Measurements from ENCODE around the gene AKR1C1. TPM values are rescaled to one million over a fixed set of nuclear protein-coding genes. Genes with fewer than 3 reads are reported as not detected.
"Not testable (repeated sequence)": the region's sequence is repeated elsewhere in the genome, so short reads cannot be mapped to it uniquely, and the experiment has no call there.

The AKR1C1 gene
- total and polyA plus RNA-seq, 9 of the 15 experiments (the other 6 are each of a cell fraction or from before 2014, with no cell fraction given) = 43.5 to 180 (median 82.4) TPM

- no peak for TF ChIP-seq ZNF140 (CRISPR knock-in tag; IDR thresholded peaks at IDR 0.05)
- no peak for TF ChIP-seq MEIS2 (IDR thresholded peaks at IDR 0.05; ENCODE audit: partially characterized antibody)
- no peak for TF ChIP-seq FOXO4 (CRISPR knock-in tag; IDR thresholded peaks at IDR 0.05)
- no peak for TF ChIP-seq U2AF2 (optimal IDR thresholded peaks at IDR 0.05; ENCODE audit: low read depth, low read length)
- TF ChIP-seq JUNB (CRISPR knock-in tag; conservative IDR thresholded peaks at IDR 0.05) = no peak
- TF ChIP-seq ATF4 (CRISPR knock-in tag; IDR thresholded peaks at IDR 0.05) = no peak
- TF ChIP-seq HCFC1 (IDR thresholded peaks at IDR 0.05; ENCODE audit: low read depth, low read length) = no peak
- no peak for TF ChIP-seq BACH1 (tag; IDR thresholded peaks at IDR 0.05)
- no peak for TF ChIP-seq ZFX (CRISPR knock-in tag; IDR thresholded peaks at IDR 0.05)
- no peak for TF ChIP-seq KHSRP (IDR thresholded peaks at IDR 0.05)
- TF ChIP-seq ZNF436 (CRISPR knock-in tag; IDR thresholded peaks at IDR 0.05) = no peak
- no peak for TF ChIP-seq FOXA1 (IDR thresholded peaks at IDR 0.05; ENCODE audit: borderline replicate concordance)
Observed at GRCh38 chr10:4918236-4918635, 45.0 kb upstream of the AKR1C1 start (continued).

GRCh38 chr10:4924482-4924881 is 38.7 kb upstream of the AKR1C1 start:
- H3K9ac ChIP-seq (ENCODE audit: insufficient read depth in 1 of 2, low read depth in 2 of 2, low read length in 2 of 2); CTCF ChIA-PET (ENCODE audit: low intra/inter-chr PET ratio); DNase-seq (ENCODE audit: extremely low read depth in 1 of 4, low spot score in 3 of 4); POLR2A ChIA-PET; H3K4me3 ChIP-seq; H3K9me1 ChIP-seq (ENCODE audit: control insufficient read depth, insufficient read depth, low read length); in situ Hi-C loops (cut with MboI); H2AFZ ChIP-seq (ENCODE audit: low read depth, low read length); H3K36me3 ChIP-seq (ENCODE audit: control insufficient read depth, insufficient read depth, low read length); H4K20me1 ChIP-seq (replicated peaks; ENCODE audit: control insufficient read depth, insufficient read depth, low read length); H3K27me3 ChIP-seq (ENCODE audit: control insufficient read depth in 2 of 2, insufficient read depth in 2 of 2, low read length in 2 of 2); intact Hi-C loops (cut with micrococcal nuclease); H3K27ac ChIP-seq (ENCODE audit: extremely low read depth, low read depth, low read length); H3K79me2 ChIP-seq (ENCODE audit: control insufficient read depth, insufficient read depth, low read length); BruUV-seq (replicated peaks); ATAC-seq; FAIRE-seq; H3K4me1 ChIP-seq (replicated peaks in 1 of 2; ENCODE audit: control insufficient read depth in 2 of 2, insufficient read depth in 2 of 2, low read length in 2 of 2); H3K4me2 ChIP-seq (ENCODE audit: insufficient read depth, low read length): not testable (repeated sequence)
- peaks cover 15% of the 10 kb centered on the region for H3K9me3 ChIP-seq (replicated peaks; ENCODE audit: control insufficient read depth, insufficient read depth, low read depth, low read length)
